Measurements from ENCODE around the gene CDK11B.

Gene CDK11B

DNA sequence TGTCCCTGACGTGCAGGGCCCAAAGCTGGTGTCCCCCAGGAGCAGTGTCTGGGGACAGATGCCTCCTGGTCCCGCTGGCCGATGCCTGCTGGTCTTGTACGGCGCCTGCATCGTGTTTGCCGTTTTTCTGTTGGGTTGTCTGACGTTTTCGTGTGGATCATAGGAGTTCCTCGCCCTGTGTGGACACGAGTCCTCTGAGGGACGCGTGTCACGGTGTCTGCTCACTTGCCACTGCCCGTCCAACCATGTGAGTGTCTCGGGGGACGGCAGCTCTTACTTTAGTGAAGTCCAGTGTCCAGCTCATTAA is 36.1 kb downstream of the CDK11B start:
- no peak for DNase-seq (ENCODE audit: low spot score)
- in situ Hi-C loops (cut with MboI; ENCODE audit: low pct_unique_long_range_greater_than_20kb, low sequenced_read_pairs, unreplicated experiment), result no loop called here
- TF ChIP-seq, protein P1, sequence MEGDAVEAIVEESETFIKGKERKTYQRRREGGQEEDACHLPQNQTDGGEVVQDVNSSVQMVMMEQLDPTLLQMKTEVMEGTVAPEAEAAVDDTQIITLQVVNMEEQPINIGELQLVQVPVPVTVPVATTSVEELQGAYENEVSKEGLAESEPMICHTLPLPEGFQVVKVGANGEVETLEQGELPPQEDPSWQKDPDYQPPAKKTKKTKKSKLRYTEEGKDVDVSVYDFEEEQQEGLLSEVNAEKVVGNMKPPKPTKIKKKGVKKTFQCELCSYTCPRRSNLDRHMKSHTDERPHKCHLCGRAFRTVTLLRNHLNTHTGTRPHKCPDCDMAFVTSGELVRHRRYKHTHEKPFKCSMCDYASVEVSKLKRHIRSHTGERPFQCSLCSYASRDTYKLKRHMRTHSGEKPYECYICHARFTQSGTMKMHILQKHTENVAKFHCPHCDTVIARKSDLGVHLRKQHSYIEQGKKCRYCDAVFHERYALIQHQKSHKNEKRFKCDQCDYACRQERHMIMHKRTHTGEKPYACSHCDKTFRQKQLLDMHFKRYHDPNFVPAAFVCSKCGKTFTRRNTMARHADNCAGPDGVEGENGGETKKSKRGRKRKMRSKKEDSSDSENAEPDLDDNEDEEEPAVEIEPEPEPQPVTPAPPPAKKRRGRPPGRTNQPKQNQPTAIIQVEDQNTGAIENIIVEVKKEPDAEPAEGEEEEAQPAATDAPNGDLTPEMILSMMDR (IDR thresholded peaks at IDR 0.05; ENCODE audit: extremely low read depth, insufficient read depth, missing control alignments), result no peak

DNA sequence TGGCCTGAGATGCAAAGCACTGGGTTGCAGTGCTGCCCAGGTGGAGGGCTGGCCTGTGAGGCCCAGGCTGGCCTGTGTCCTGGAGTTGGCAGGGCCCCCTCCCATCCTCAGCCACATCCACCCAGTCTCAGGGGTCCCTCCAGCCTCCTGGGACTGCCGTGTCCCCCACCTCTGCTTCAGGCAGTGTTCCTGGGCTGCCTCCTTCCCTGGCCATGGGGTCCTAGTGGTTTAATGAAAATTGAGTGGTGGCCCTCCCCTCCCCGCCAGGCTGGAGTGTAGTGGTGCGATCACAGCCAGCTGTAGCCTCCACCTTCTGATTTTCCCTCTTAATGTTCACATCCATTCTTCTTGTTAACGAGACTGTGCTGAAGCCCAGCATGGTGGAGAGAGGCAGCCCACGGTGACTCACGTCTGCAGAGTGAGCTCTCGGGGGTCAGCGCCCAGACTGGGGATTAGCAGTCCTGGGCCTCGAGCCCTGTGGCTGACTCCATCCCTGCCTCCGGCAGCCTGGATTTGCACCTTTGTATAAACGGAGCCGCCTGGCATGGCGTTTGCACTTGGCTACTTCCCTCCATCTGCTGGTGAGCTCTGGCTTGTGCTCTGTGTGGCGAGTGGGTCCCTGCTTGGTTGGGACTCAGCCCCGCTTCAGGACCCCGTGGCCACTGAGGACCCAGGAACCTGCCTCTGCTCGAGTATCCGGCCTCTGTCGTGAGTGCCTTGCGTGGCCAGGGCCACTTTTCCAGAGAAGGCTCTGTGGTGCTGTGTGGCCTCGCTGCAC is 36.6 kb downstream of the CDK11B start:
- DNase-seq (ENCODE audit: low spot score), result no peak
- TF ChIP-seq, protein P1 (IDR thresholded peaks at IDR 0.05; ENCODE audit: extremely low read depth, insufficient read depth, missing control alignments), result no peak
- in situ Hi-C loops (cut with MboI; ENCODE audit: low pct_unique_long_range_greater_than_20kb, low sequenced_read_pairs, unreplicated experiment), result no loop called here

DNA sequence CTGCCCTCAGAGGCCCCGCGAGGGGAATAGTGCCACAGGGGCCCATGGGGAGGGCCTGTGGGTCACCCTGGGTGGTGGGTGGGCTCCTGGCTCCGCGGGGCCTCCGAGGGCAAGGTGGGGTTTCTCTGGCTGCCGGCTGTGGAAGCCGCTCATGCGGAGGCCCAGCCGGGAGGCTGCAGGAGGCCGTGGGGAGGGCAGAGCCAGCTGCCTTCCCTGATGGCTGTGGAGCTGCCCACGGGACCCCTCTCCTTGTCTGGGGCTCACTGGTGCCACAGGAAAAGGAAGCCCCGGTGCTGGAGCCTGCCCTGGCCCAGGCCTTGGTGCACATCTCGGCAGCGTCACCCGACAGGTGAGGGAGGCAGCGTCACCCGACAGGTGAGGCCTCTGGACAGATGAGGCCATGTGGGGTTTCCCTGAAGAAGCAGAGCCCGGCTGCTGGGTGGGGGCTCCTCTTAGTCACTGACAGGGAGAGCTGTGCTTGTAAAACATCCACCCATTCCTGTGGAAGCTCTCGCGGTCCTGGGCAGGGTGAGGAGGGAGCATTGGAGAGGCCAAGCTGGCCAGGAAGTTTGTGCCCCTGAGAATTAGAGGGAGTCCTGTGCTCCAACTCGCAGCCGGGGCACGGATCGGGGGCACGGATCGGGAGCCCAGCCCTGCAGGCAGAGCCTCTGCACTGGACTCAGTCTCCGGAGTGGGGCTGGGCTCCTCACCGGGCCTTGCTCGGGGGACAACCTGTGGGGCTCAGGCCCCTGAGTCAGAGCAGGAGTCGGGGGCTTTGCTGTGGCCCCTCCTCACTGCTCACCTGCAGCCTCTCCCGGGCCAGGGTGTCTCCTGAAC is 37.4 kb downstream of the CDK11B start:
- TF ChIP-seq, protein P1 (IDR thresholded peaks at IDR 0.05; ENCODE audit: extremely low read depth, insufficient read depth, missing control alignments), result no peak
- in situ Hi-C loops (cut with MboI; ENCODE audit: low pct_unique_long_range_greater_than_20kb, low sequenced_read_pairs, unreplicated experiment), result no loop called here
- no peak for DNase-seq (ENCODE audit: low spot score)

DNA sequence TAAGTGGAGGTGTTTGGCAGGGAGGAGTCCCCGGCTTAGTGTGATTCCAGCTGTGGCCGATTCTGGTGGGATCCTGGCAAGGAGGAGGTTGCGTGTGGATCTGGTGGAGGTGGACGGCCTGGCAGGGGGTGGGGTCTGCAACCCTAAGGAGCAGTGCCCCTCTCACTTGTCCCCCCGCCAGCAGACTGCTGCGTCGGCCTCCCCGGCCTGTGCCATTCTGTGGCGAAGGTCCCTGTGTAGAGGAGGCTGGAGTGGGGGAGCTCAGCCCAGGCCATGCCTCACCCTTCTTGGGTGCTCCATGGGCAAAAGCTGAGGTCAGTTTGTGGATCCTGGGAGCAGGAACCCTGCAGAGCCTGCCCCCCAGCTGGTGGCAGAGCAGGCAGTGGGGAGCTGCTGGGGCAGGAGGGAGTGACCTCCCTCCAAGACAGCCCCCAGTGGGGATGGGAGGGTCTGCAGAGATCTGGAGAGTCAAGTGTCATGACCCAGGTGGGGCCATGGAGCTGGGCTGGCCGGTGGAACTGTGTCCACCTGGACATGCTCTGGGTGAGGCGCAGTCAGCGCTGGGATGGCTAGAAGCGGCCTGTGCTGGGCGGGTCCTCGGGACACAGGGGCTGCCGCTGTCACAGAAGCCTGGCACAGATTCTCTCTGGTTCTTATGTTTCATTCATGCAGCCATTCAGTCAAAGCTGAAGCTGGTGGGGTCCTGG is 38.2 kb downstream of the CDK11B start:
- in situ Hi-C loops (cut with MboI; ENCODE audit: low pct_unique_long_range_greater_than_20kb, low sequenced_read_pairs, unreplicated experiment), result no loop called here
- no peak for DNase-seq (ENCODE audit: low spot score)
- TF ChIP-seq, protein P1 (IDR thresholded peaks at IDR 0.05; ENCODE audit: extremely low read depth, insufficient read depth, missing control alignments), result no peak

DNA sequence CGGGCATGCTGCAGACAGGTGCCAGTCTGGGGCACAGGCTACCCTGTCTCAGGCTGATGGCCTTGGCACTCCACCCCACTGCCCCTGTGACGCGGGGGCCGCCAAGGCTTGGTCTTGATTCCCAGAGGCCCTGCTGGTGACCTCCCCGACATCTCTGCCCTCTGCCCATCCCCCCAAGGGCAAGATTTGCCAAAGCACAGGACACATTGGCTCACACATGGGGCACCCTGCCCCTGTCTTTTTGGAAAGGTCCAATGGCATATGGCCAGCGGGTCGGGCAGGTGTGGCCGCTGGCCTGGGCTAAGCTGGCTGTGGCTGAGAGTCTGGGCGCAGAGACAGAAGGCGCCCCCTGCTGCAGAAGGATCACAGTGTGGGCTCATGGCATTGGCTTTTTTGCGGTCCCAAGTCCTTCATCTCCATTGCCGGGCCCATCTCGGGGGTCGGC is 38.9 kb downstream of the CDK11B start:
- TF ChIP-seq, protein P1 (IDR thresholded peaks at IDR 0.05; ENCODE audit: extremely low read depth, insufficient read depth, missing control alignments), result peak; percentile 33
- no peak for DNase-seq (ENCODE audit: low spot score)
- in situ Hi-C loops (cut with MboI; ENCODE audit: low pct_unique_long_range_greater_than_20kb, low sequenced_read_pairs, unreplicated experiment), result no loop called here

DNA sequence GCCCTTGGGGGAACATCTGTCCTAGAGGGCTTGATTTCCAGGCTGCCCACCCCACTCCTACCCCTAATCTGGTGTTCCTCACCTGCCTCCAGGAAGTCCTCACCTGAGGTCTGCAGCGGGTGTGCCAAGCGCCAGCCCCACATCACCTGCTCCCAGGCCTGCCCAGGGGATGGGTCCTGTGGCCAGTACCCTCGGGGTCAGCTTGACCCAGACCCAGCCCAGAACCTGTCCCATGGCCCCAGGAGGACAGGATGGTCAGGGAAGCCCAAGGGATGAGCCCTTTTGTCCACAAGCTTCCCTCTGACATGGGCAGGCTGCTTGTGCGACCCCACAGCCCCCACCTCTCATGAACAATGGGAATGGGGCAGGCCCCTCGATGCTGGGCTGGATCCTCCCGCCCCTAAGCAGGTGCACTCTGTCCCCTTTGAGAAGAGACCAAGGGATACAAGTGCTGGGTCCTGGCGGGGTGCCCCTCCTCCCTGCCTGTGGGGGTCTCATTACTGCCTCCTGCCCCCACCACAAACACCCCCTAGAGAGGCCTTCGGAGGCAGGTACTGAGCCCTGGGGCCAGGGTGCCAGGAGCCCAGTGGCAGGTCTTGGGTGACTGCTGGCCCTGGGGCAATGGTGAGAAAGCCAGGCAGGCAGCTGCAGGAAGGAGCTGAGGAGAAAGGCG is 40.3 kb downstream of the CDK11B start:
- DNase-seq (ENCODE audit: low spot score), result no peak
- TF ChIP-seq, protein P1 (IDR thresholded peaks at IDR 0.05; ENCODE audit: extremely low read depth, insufficient read depth, missing control alignments), result no peak
- in situ Hi-C loops (cut with MboI; ENCODE audit: low pct_unique_long_range_greater_than_20kb, low sequenced_read_pairs, unreplicated experiment), result no loop called here
